OCI-LY1 (cell line): ENCODE results near the gene MTHFSD.

Source experiments
- H2AFZ ChIP-seq: fragments of 200-600 bp; sonication (generic), shearing (Covaris generic); 2 replicates; pipeline ENCODE4 v1.6.0; 2014; ENCODE audit warnings: antibody characterized with exemption, mild to moderate bottlenecking, low read length
- H3F3A ChIP-seq: fragments of 200-600 bp; sonication (generic), shearing (Covaris generic); 2 replicates; pipeline ENCODE4 v1.6.0; 2014; ENCODE audit warnings: mild to moderate bottlenecking, antibody characterized with exemption, low read length, moderate library complexity; ENCODE audit not compliant: insufficient read depth
- H3K27ac ChIP-seq: fragments of 200-600 bp; sonication (generic); 2 replicates; pipeline ENCODE4 v1.5.1; 2014; ENCODE audit warnings: low read length, mixed run types, mild to moderate bottlenecking, low read depth; ENCODE audit not compliant: poor library complexity, severe bottlenecking
- H3K27me3 ChIP-seq: fragments of 200-600 bp; sonication (generic); 2 replicates; pipeline ENCODE4 v1.6.0; 2014; ENCODE audit warnings: antibody characterized with exemption, mild to moderate bottlenecking, low read length, moderate library complexity; ENCODE audit not compliant: insufficient read depth
- H3K36me3 ChIP-seq: fragments of 200-600 bp; sonication (generic); 2 replicates; pipeline ENCODE4 v1.6.1; 2014; ENCODE audit warnings: mild to moderate bottlenecking, antibody characterized with exemption, low read length, moderate library complexity, mixed read lengths; ENCODE audit not compliant: insufficient read depth
- H3K4me1 ChIP-seq: fragments of 200-600 bp; sonication (generic); 2 replicates; pipeline ENCODE4 v1.5.1; 2014; ENCODE audit warnings: mild to moderate bottlenecking, low read length, moderate library complexity; ENCODE audit not compliant: insufficient read depth, severe bottlenecking
- H3K4me2 ChIP-seq: fragments of 200-600 bp; sonication (generic), shearing (Covaris generic); 2 replicates; pipeline ENCODE4 v1.6.1; 2014; ENCODE audit warnings: low read length
- H3K4me3 ChIP-seq: fragments of 200-600 bp; sonication (generic); 2 replicates; pipeline ENCODE4 v1.5.1; 2014; ENCODE audit warnings: low read length, low read depth, mild to moderate bottlenecking, mixed read lengths; ENCODE audit not compliant: poor library complexity, severe bottlenecking
- H3K79me2 ChIP-seq: fragments of 200-600 bp; shearing (Covaris generic); 2 replicates; pipeline ENCODE4 v1.6.1; 2016; ENCODE audit warnings: mixed run types, low read length, mixed read lengths; ENCODE audit not compliant: insufficient read depth
- H3K9ac ChIP-seq: fragments of 200-600 bp; sonication (generic), shearing (Covaris generic); 2 replicates; pipeline ENCODE4 v1.6.1; 2014; ENCODE audit warnings: mild to moderate bottlenecking, low read length, mixed read lengths
- H3K9me2 ChIP-seq: fragments of 200-600 bp; sonication (generic), shearing (Covaris generic); 2 replicates; pipeline ENCODE4 v1.6.1; 2014; ENCODE audit warnings: low read depth, mild to moderate bottlenecking, low read length, mixed read lengths
- H3K9me3 ChIP-seq: fragments of 200-600 bp; shearing (Covaris generic); 2 replicates; pipeline ENCODE4 v1.6.1; 2014; ENCODE audit warnings: low read length, mixed read lengths
- H4K20me1 ChIP-seq: fragments of 200-600 bp; sonication (generic), shearing (Covaris generic); 2 replicates; pipeline ENCODE4 v1.6.0; 2016; ENCODE audit warnings: mild to moderate bottlenecking, low read length; ENCODE audit not compliant: insufficient read depth
- EZH2 ChIP-seq: fragments of 200-600 bp; sonication (generic), shearing (Covaris generic); IDR thresholded peaks from 2 replicates; pipeline ENCODE4 v1.8.0; 2017; ENCODE audit warnings: borderline replicate concordance, mixed run types, mild to moderate bottlenecking, antibody characterized with exemption, low read length, moderate library complexity, mixed read lengths
- TF ChIP-seq, protein P1 (sequence below): fragments of 200-600 bp; sonication (generic), shearing (Covaris generic); IDR thresholded peaks from 2 replicates; pipeline ENCODE4 v1.5.1; 2017; ENCODE audit warnings: mild to moderate bottlenecking, antibody characterized with exemption, low read length, moderate library complexity, mixed read lengths

MTHFSD gene

DNA sequence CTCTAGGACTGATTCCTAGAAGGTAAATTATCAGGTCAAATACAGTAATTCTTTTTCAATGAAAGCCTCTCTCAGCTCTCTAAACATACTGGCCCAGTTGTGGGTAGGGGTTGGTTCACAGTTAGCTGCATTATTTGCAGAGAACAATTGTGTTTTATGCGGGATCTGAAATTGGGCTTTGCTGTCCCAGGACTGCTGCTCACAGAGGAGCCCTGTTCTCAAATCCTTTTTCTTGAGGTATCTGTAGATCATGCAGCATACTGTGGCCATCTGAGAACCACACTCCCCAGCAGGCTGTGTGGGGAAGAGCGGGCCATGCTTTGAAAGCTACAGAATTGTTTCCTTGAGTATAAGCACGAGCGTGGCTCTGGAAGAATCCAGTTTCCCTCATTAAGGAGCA is 17.5 kb downstream of the MTHFSD start:
- Histone ChIP-seq H3K4me1 (peaks cover 25% of the 10 kb centered on the region), H4K20me1 (no peaks in the 10 kb centered on the region), H3K79me2 (no peaks in the 10 kb centered on the region), H3K4me2 (no peak overlapping the region), H3K9me2 (no peaks in the 10 kb centered on the region), H3K9ac (no peak overlapping the region), H3K9me3 (no peaks in the 10 kb centered on the region), H3F3A (no peaks in the 10 kb centered on the region), H3K4me3 (no peak overlapping the region), H2AFZ (no peak overlapping the region), H3K27me3 (no peaks in the 10 kb centered on the region), H3K27ac (no peak overlapping the region), H3K36me3 (peaks cover 54% of the 10 kb centered on the region)
- TF ChIP-seq, protein P1, sequence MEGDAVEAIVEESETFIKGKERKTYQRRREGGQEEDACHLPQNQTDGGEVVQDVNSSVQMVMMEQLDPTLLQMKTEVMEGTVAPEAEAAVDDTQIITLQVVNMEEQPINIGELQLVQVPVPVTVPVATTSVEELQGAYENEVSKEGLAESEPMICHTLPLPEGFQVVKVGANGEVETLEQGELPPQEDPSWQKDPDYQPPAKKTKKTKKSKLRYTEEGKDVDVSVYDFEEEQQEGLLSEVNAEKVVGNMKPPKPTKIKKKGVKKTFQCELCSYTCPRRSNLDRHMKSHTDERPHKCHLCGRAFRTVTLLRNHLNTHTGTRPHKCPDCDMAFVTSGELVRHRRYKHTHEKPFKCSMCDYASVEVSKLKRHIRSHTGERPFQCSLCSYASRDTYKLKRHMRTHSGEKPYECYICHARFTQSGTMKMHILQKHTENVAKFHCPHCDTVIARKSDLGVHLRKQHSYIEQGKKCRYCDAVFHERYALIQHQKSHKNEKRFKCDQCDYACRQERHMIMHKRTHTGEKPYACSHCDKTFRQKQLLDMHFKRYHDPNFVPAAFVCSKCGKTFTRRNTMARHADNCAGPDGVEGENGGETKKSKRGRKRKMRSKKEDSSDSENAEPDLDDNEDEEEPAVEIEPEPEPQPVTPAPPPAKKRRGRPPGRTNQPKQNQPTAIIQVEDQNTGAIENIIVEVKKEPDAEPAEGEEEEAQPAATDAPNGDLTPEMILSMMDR = no peak
- TF ChIP-seq EZH2 = no peak

DNA sequence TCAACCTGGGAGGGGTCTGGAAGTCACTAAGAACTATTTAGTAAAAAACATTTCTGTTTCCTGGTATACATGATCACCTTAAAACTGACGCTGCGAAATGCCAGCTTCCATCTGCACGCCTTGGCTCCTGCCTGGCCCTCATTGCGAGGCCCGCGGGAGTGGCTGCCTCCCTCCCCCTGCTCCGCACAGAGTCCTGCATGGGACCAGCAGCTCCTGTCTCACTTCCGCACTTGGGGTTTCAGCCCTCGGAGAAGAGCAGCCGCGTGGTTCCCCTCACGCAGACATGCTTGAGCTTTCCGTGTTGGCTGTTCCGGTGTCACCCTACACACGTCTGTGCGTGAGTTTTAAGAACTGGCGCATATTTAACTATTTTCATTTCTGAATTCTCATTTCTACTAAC is 18.4 kb downstream of the MTHFSD start:
- Histone ChIP-seq H3K27ac (no peak overlapping the region), H3K4me2 (no peak overlapping the region), H3K4me1 (peaks cover 16% of the 10 kb centered on the region), H3K79me2 (no peaks in the 10 kb centered on the region), H3K27me3 (no peaks in the 10 kb centered on the region), H3K4me3 (no peak overlapping the region), H3K9me2 (no peaks in the 10 kb centered on the region), H3K36me3 (peaks cover 45% of the 10 kb centered on the region), H3K9ac (no peak overlapping the region), H3K9me3 (no peaks in the 10 kb centered on the region), H4K20me1 (no peaks in the 10 kb centered on the region), H3F3A (no peaks in the 10 kb centered on the region), H2AFZ (no peak overlapping the region)
- TF ChIP-seq, protein P1 = no peak
- TF ChIP-seq EZH2 = no peak

DNA sequence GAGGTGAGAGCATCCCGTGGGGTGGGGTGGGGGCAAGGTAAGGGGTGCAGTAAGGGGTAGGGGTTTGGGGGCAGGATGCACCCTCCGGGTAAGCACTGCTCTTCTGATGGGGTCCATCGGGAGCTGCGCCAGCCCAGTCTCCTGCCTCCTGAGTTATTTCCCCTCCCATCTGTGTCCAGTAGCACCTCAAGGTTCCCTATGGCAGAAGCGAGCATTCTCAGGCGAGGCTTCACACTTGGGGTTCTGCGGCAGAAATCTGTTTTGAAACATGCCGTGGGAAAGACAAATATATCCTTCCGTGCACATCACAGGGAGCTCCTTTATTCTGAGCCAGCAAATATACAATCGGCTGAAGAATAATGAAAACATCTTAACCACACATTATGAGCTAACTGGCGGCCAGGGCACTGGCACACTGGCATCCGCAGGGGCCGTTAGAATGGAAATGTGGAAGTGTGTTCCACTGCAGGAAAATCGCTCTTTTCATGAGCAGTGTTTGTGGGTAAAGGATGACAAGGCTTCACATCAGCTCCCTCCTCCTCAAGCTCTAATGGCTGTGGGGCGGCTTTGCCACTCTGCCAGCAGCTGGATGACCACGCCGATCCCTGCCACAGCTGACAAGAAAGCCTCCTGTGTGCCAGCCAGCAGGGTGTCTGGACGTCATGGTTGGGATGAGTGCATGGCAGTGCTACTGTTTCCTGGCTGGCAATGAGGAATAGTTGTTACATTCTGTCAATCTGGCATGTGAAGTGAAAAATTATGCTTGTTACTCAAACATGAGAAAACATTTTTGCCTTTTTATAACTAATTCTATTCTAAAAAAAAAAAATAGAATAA is 20.0 kb downstream of the MTHFSD start:
- Histone ChIP-seq H3K4me3 (no peak overlapping the region), H3K4me2 (no peak overlapping the region), H3K27me3 (no peaks in the 10 kb centered on the region), H3K9me3 (no peaks in the 10 kb centered on the region), H3K9ac (no peak overlapping the region), H3K27ac (no peak overlapping the region), H2AFZ (no peak overlapping the region), H3F3A (no peaks in the 10 kb centered on the region), H4K20me1 (no peaks in the 10 kb centered on the region), H3K79me2 (no peaks in the 10 kb centered on the region), H3K9me2 (no peaks in the 10 kb centered on the region), H3K4me1 (peaks cover under 1% of the 10 kb centered on the region), H3K36me3 (peaks cover 29% of the 10 kb centered on the region)
- no peak for TF ChIP-seq EZH2
- TF ChIP-seq, protein P1 = no peak
